Measurements from ENCODE around the gene ATP6V1F. TPM values are rescaled to one million over a fixed set of nuclear protein-coding genes. Genes with fewer than 3 reads are reported as not detected.

Gene ATP6V1F
- total and polyA plus RNA-seq, 8 donors = 2.0 to 282 (median 67.7) TPM

DNA sequence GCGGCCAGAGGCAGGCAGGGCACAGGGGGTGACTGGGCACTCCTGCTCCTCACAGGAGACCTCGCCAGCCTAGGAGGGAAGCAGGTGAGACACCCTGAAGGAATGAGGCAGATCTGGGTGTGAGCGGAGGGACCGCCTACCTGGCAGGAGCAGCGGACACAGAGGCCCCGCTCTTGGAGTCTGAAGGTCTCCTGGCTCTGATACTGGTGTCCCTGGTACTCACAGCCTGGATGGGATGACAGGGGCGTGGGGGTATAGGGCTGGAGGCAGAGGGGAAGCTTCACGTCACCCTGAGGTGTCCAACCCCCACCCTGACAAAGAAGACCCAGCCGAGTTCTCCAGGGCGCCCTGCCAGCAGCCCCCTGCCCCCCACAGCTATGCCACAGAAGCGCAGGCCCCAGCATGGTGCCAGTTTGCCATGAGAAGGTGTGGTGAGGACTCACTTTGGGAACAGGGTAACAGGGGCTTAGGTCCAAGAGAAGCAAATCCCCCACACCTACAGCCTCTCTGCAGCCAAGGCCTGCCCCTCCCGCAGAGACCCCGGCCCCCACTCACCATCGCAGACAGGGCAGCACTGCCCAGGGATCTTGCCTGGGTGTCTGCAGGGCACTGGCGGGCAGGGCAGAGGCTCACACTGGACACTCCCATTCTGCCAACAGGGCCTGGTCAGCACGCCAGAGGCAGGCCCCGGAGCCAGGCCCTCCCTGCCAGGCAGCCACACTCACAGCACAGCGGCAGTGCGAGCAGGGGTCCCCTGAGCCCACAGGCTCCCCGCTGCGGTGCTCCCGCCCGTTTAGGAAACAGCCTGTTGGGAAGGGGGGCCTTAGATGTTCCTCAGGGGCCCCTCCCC lies 30.8 kb downstream of the ATP6V1F start:
- peak overlapping the region in 1 of 4 donors; percentile 3 for H3K4me3 ChIP-seq
- peaks cover 9 to 27% (median 13%) of the 10 kb centered on the region in 4 donors for H3K4me1 ChIP-seq
- H3K27ac ChIP-seq = peak overlapping the region in 1 of 5 donors; percentile 1
- TF ChIP-seq POLR2A (IDR thresholded peaks at IDR 0.05) (no peak), POLR2AphosphoS5 (IDR thresholded peaks at IDR 0.05) (peak in 2 of 3 donors; percentile 18 to 32)
- intact Hi-C loops (cut with DNase I; ENCODE audit: low total_unique reads) = no loop called here
- DNase-seq = peak; percentile 49 to 55
- 70 to 76% (median 75%) methylated on average over 13 to 23 of the region's 23 CpGs for WGBS, 5 donors
- H3K27me3 ChIP-seq = peaks cover 0 to 38% (median 17%) of the 10 kb centered on the region in 3 donors
- H3K36me3 ChIP-seq = no peaks in the 10 kb centered on the region
- H3K9me3 ChIP-seq = no peaks in the 10 kb centered on the region

DNA sequence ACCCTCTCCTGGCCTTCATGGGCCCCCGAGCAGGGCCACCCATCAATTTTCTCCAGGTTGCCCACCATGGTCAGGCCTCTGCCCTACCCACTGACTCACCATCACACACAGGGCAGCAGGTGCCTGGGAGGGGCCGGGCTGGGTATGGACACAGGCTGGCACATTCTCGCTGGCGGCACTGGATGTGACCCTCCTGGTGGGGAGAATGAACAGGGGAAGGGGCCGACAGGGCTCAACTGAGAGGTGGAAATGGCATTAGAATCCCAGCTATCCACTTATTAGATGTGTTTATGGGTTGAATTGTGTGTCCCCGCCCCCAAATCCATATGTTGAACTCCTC lies 31.4 kb downstream of the ATP6V1F start:
- DNase-seq = no peak
- intact Hi-C loops (cut with DNase I; ENCODE audit: low total_unique reads) = no loop called here
- Histone ChIP-seq H3K27ac (peak overlapping the region in 1 of 5 donors; percentile 1), H3K4me3 (no peak overlapping the region), H3K4me1 (peaks cover 9 to 27% (median 13%) of the 10 kb centered on the region in 4 donors), H3K27me3 (peaks cover 0 to 32% (median 17%) of the 10 kb centered on the region in 3 donors), H3K9me3 (peaks cover 0 to under 1% (median 0%) of the 10 kb centered on the region in 4 donors), H3K36me3 (no peaks in the 10 kb centered on the region)
- WGBS, 5 donors = 74 to 93% (median 91%) methylated on average over 2 to 6 of the region's 6 CpGs
- TF ChIP-seq EP300 (IDR thresholded peaks at IDR 0.05) (no peak), POLR2AphosphoS5 (IDR thresholded peaks at IDR 0.05) (no peak), POLR2A (IDR thresholded peaks at IDR 0.05) (no peak)
- TF ChIP-seq, protein P1, sequence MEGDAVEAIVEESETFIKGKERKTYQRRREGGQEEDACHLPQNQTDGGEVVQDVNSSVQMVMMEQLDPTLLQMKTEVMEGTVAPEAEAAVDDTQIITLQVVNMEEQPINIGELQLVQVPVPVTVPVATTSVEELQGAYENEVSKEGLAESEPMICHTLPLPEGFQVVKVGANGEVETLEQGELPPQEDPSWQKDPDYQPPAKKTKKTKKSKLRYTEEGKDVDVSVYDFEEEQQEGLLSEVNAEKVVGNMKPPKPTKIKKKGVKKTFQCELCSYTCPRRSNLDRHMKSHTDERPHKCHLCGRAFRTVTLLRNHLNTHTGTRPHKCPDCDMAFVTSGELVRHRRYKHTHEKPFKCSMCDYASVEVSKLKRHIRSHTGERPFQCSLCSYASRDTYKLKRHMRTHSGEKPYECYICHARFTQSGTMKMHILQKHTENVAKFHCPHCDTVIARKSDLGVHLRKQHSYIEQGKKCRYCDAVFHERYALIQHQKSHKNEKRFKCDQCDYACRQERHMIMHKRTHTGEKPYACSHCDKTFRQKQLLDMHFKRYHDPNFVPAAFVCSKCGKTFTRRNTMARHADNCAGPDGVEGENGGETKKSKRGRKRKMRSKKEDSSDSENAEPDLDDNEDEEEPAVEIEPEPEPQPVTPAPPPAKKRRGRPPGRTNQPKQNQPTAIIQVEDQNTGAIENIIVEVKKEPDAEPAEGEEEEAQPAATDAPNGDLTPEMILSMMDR (IDR thresholded peaks at IDR 0.05) = no peak

DNA sequence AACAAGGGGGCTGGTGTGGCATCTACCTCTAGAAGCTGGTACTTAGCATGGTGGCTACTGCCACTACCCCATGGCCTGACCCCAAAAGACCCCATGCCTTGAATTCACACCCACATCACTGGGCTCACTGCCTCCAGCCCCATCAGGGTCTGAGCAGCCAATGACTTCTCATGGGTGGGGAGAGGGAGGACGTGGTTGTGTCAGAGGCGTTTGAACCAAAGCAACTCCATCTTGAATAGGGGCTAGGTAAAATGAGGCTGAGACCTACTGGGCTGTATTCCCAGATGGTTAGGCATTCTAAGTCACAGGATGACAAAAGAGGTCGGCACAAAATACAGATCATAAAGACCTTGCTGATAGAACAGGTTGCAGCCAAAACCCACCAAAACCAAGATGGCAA lies 32.7 kb downstream of the ATP6V1F start:
- H3K36me3 ChIP-seq = no peaks in the 10 kb centered on the region
- H3K4me1 ChIP-seq = peaks cover 9 to 27% (median 13%) of the 10 kb centered on the region in 4 donors
- H3K9me3 ChIP-seq = peaks cover 0 to 9% (median 0%) of the 10 kb centered on the region in 4 donors
- no peak for TF ChIP-seq POLR2AphosphoS5 (IDR thresholded peaks at IDR 0.05)
- TF ChIP-seq POLR2A (IDR thresholded peaks at IDR 0.05) = no peak
- TF ChIP-seq, protein P1 (IDR thresholded peaks at IDR 0.05) = no peak
- no peak for TF ChIP-seq EP300 (IDR thresholded peaks at IDR 0.05)
- no peak for DNase-seq
- intact Hi-C loops (cut with DNase I; ENCODE audit: low total_unique reads) = no loop called here
- H3K27me3 ChIP-seq = peaks cover 0 to 25% (median 14%) of the 10 kb centered on the region in 3 donors
- no peak overlapping the region for H3K4me3 ChIP-seq
- 74 to 87% (median 86%) methylated on average over 3 of the region's 3 CpGs for WGBS, 5 donors
- H3K27ac ChIP-seq = no peak overlapping the region

DNA sequence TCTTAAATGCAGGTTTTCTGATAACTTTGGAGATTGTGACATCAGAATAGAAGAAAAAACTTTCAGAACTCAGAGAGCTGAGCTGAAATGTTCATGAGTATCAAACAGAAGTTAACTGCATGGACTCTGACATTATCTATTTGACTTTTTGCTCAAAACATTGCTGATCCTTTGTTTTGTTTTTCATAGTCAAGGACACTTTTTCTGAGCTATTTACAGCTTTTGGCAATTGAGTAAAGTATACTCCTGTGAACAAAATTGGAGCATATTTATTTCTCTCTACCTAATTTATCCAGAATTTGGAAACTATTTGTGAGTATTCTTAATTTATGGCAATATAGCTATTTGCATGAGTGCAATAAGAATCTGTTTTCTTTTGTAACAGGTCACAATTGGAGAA lies 36.7 kb downstream of the ATP6V1F start:
- Histone ChIP-seq H3K27me3 (peaks cover 0 to 10% (median 0%) of the 10 kb centered on the region in 3 donors), H3K4me1 (peaks cover 0 to 12% (median 1%) of the 10 kb centered on the region in 4 donors), H3K36me3 (no peaks in the 10 kb centered on the region), H3K9me3 (peaks cover 0 to 9% (median 0%) of the 10 kb centered on the region in 4 donors), H3K27ac (no peak overlapping the region), H3K4me3 (no peak overlapping the region)
- intact Hi-C loops (cut with DNase I; ENCODE audit: low total_unique reads) = no loop called here
- no peak for DNase-seq
- no peak for TF ChIP-seq EP300 (IDR thresholded peaks at IDR 0.05)
- TF ChIP-seq POLR2AphosphoS5 (IDR thresholded peaks at IDR 0.05) = no peak
- TF ChIP-seq POLR2A (IDR thresholded peaks at IDR 0.05) = no peak
- TF ChIP-seq, protein P1 (IDR thresholded peaks at IDR 0.05) = no peak

All from stomach (tissue), 9 donors.